GM12878 (cell line): ENCODE measurements around the gene PCDHA12.

ENCODE experiments used
- POLR2A ChIP-seq: IDR thresholded peaks from 2 replicates; pipeline ENCODE4 v1.6.1; 2011; ENCODE audit warnings: low read depth, mild to moderate bottlenecking, low read length
- SRF ChIP-seq, 2 experiments: IDR thresholded peaks; 2 replicates each; pipeline ENCODE4 v1.6.1; 2011; ENCODE audit warnings: low read depth in 2 of 2, low read length in 2 of 2, mild to moderate bottlenecking in 1 of 2, moderate library complexity in 1 of 2

DNA sequence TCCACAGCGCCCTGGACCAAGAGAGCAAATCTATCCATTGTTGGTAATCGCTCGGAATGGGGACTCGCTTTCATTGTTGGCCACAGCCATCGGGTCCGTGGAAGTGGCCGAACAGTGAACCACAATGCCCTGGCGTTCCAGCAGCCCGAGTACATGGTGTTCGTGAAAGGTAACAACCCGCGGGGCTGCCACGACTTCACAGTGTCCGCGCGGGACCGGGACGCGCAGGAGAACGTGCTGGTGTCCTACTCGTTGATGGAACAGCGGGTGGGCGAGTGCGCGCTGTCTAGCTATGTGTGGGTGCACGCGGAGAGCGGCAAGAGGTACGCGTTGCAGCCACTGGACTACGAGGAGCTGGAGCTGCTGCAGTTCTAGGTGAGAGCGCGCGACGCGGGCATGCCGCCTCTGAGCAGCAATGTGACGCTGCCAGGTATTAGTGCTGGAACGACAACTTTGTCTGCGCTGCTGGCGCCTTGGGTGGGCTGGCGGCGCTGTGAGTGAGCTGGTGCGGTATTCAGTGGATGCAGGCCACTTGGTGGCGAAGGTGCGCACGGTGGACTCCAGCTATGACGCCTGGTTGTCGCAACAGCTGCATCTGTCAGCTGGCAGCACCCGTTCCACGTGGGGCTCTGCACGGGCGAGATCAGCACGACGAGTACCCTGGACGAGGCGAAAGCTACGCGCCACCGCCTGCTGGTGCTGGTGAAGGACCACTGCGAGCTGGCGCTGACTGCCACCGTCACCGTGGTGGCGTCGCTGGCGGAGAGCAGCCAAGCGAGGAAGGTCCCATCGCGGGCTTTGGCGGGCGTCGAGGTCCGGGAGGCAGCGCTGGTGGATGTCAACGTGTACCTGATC lies 12.4 kb upstream of the PCDHA12 start:
- no peak for TF ChIP-seq POLR2A
- no peak for TF ChIP-seq SRF (IDR thresholded peaks at IDR 0.05; ENCODE audit: low read depth in 2 of 2, low read length in 2 of 2)
